K562 (cell line): ENCODE results near the gene KCNQ4.

Experiments used
- CEBPB ChIP-seq: fragments of 450-650 bp; IDR thresholded peaks from 2 replicates; pipeline ENCODE4 v1.6.1; 2016; ENCODE audit warnings: missing genetic modification characterization, missing compliant biosample characterization
- ELF4 ChIP-seq: fragments of 450-650 bp; formaldehyde crosslinking; IDR thresholded peaks from 2 replicates; pipeline ENCODE4 v1.4.0; 2022; ENCODE audit warnings: missing genetic modification characterization
- MYNN ChIP-seq, 2 experiments: sonication (generic); formaldehyde crosslinking in 1 of 2; IDR thresholded peaks; 2 replicates each; pipeline versions ENCODE4 v1.5.0 to v1.6.1; 2016 to 2020; ENCODE audit warnings: antibody characterized with exemption in 1 of 2, missing genetic modification reagents in 1 of 2
- SAFB2 ChIP-seq: fragments of 200-400 bp; formaldehyde crosslinking; IDR thresholded peaks from 2 replicates; pipeline ENCODE4 v1.6.1; 2018; ENCODE audit warnings: borderline replicate concordance, low read length, low read depth, moderate library complexity; ENCODE audit not compliant: severe bottlenecking
- TAF9B ChIP-seq: fragments of 450-650 bp; IDR thresholded peaks from 2 replicates; pipeline ENCODE4 v1.6.1; 2018; ENCODE audit warnings: mild to moderate bottlenecking; ENCODE audit not compliant: partially characterized antibody
- TCF3 ChIP-seq: sonication (generic); formaldehyde crosslinking; IDR thresholded peaks from 2 replicates; pipeline ENCODE4 v1.4.0; 2020; ENCODE audit warnings: mild to moderate bottlenecking, missing genetic modification reagents
- TCF7L2 ChIP-seq: fragments of 150-350 bp; IDR thresholded peaks from 2 replicates; pipeline ENCODE4 v1.6.1; 2016; ENCODE audit warnings: low read depth, mild to moderate bottlenecking, low read length, moderate library complexity
- ZNF561 ChIP-seq: fragments of 450-650 bp; formaldehyde crosslinking; conservative IDR thresholded peaks from 2 replicates; pipeline ENCODE4 v1.4.0; 2020; ENCODE audit warnings: mild to moderate bottlenecking, moderate library complexity
- TF ChIP-seq, protein P1 (sequence below), 3 experiments: IDR thresholded peaks in 2 of 3; conservative IDR thresholded peaks in 1 of 3; 2 replicates each; pipeline ENCODE4 v1.5.1; 2011 to 2012; ENCODE audit warnings: low read length in 3 of 3, mild to moderate bottlenecking in 3 of 3, control low read depth in 2 of 3, improper control_type of control experiment in 1 of 3, inconsistent platforms in 1 of 3, low read depth in 1 of 3, mixed read lengths in 1 of 3, moderate library complexity in 1 of 3; ENCODE audit not compliant: insufficient read depth in 2 of 3
- TF ChIP-seq, protein P2 (sequence below): fragments of 450-650 bp; formaldehyde crosslinking; IDR thresholded peaks from 2 replicates; pipeline ENCODE4 v1.4.0; 2020; ENCODE audit warnings: mild to moderate bottlenecking, mixed read lengths
- TF ChIP-seq, protein P3 (sequence below): sonication (generic); formaldehyde crosslinking; IDR thresholded peaks from 2 replicates; pipeline ENCODE4 v1.8.0; 2022; ENCODE audit warnings: mild to moderate bottlenecking, missing genetic modification reagents
- TF ChIP-seq, protein P4 (sequence below): sonication (generic); formaldehyde crosslinking; IDR thresholded peaks from 2 replicates; pipeline ENCODE4 v1.8.0; 2022; ENCODE audit warnings: mild to moderate bottlenecking, missing genetic modification reagents

DNA sequence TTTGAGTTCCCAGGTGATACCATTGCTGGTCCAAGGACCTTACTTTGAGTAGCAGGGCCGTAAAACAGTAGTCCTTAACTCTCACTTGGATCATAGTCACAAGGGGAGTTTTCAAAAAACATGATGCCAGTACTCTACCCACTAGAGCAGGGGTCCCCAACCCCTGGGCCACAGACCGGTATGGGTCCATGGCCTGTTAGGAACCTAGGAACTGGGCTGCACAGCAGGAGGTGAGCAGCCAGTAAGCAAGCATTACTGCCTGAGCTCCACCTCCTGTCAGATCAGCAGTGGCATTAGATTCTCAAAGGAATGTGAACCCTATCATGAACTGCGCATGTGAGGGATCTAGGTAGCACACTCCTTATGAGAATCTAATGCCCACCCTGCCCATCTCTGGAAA, 39.7 kb upstream of the KCNQ4 start:
- TF ChIP-seq, protein P1, sequence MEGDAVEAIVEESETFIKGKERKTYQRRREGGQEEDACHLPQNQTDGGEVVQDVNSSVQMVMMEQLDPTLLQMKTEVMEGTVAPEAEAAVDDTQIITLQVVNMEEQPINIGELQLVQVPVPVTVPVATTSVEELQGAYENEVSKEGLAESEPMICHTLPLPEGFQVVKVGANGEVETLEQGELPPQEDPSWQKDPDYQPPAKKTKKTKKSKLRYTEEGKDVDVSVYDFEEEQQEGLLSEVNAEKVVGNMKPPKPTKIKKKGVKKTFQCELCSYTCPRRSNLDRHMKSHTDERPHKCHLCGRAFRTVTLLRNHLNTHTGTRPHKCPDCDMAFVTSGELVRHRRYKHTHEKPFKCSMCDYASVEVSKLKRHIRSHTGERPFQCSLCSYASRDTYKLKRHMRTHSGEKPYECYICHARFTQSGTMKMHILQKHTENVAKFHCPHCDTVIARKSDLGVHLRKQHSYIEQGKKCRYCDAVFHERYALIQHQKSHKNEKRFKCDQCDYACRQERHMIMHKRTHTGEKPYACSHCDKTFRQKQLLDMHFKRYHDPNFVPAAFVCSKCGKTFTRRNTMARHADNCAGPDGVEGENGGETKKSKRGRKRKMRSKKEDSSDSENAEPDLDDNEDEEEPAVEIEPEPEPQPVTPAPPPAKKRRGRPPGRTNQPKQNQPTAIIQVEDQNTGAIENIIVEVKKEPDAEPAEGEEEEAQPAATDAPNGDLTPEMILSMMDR (IDR thresholded peaks at IDR 0.05 in 2 of 3, conservative IDR thresholded peaks at IDR 0.05 in 1 of 3; ENCODE audit: insufficient read depth in 2 of 3, low read depth in 1 of 3, low read length in 3 of 3), result no peak
- TF ChIP-seq, protein P2, sequence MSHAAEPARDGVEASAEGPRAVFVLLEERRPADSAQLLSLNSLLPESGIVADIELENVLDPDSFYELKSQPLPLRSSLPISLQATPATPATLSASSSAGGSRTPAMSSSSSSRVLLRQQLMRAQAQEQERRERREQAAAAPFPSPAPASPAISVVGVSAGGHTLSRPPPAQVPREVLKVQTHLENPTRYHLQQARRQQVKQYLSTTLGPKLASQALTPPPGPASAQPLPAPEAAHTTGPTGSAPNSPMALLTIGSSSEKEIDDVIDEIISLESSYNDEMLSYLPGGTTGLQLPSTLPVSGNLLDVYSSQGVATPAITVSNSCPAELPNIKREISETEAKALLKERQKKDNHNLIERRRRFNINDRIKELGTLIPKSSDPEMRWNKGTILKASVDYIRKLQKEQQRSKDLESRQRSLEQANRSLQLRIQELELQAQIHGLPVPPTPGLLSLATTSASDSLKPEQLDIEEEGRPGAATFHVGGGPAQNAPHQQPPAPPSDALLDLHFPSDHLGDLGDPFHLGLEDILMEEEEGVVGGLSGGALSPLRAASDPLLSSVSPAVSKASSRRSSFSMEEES, result no peak
- TF ChIP-seq TCF7L2 (no peak), ELF4 (CRISPR knock-in tag) (no peak), TCF3 (CRISPR knock-in tag) (no peak), SAFB2 (no peak), CEBPB (tag) (no peak), TAF9B (no peak), MYNN (IDR thresholded peaks at IDR 0.05) (no peak), MYNN (CRISPR knock-in tag; IDR thresholded peaks at IDR 0.05) (no peak), ZNF561 (CRISPR knock-in tag) (no peak)
- TF ChIP-seq, protein P3, sequence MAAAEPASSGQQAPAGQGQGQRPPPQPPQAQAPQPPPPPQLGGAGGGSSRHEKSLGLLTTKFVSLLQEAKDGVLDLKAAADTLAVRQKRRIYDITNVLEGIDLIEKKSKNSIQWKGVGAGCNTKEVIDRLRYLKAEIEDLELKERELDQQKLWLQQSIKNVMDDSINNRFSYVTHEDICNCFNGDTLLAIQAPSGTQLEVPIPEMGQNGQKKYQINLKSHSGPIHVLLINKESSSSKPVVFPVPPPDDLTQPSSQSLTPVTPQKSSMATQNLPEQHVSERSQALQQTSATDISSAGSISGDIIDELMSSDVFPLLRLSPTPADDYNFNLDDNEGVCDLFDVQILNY (CRISPR knock-in tag), result no peak
- TF ChIP-seq, protein P4, sequence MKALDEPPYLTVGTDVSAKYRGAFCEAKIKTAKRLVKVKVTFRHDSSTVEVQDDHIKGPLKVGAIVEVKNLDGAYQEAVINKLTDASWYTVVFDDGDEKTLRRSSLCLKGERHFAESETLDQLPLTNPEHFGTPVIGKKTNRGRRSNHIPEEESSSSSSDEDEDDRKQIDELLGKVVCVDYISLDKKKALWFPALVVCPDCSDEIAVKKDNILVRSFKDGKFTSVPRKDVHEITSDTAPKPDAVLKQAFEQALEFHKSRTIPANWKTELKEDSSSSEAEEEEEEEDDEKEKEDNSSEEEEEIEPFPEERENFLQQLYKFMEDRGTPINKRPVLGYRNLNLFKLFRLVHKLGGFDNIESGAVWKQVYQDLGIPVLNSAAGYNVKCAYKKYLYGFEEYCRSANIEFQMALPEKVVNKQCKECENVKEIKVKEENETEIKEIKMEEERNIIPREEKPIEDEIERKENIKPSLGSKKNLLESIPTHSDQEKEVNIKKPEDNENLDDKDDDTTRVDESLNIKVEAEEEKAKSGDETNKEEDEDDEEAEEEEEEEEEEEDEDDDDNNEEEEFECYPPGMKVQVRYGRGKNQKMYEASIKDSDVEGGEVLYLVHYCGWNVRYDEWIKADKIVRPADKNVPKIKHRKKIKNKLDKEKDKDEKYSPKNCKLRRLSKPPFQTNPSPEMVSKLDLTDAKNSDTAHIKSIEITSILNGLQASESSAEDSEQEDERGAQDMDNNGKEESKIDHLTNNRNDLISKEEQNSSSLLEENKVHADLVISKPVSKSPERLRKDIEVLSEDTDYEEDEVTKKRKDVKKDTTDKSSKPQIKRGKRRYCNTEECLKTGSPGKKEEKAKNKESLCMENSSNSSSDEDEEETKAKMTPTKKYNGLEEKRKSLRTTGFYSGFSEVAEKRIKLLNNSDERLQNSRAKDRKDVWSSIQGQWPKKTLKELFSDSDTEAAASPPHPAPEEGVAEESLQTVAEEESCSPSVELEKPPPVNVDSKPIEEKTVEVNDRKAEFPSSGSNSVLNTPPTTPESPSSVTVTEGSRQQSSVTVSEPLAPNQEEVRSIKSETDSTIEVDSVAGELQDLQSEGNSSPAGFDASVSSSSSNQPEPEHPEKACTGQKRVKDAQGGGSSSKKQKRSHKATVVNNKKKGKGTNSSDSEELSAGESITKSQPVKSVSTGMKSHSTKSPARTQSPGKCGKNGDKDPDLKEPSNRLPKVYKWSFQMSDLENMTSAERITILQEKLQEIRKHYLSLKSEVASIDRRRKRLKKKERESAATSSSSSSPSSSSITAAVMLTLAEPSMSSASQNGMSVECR, result no peak
